ENCODE results near the gene GRIA3.

DNA sequence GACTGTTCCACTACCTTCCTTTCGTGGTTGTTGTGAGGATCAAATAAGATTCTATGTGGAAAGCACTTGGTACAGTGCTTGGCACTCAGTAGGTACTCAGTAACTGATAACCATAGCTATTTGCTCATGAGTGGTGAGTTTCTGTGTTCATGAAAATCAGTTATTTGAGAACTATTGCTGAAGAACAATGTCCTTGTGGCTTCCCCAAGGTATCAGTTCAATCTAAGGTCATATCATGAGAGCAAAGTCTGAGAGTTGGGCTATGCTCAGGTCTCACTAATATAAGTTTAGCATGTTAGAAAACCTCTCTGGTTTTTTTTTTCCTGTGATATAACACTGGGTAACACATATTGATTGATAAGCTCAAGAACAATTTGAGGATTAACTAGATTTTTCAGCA is 147.8 kb downstream of the GRIA3 start:
- TF ChIP-seq, protein P1, sequence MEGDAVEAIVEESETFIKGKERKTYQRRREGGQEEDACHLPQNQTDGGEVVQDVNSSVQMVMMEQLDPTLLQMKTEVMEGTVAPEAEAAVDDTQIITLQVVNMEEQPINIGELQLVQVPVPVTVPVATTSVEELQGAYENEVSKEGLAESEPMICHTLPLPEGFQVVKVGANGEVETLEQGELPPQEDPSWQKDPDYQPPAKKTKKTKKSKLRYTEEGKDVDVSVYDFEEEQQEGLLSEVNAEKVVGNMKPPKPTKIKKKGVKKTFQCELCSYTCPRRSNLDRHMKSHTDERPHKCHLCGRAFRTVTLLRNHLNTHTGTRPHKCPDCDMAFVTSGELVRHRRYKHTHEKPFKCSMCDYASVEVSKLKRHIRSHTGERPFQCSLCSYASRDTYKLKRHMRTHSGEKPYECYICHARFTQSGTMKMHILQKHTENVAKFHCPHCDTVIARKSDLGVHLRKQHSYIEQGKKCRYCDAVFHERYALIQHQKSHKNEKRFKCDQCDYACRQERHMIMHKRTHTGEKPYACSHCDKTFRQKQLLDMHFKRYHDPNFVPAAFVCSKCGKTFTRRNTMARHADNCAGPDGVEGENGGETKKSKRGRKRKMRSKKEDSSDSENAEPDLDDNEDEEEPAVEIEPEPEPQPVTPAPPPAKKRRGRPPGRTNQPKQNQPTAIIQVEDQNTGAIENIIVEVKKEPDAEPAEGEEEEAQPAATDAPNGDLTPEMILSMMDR (IDR thresholded peaks at IDR 0.05), result no peak
- no peak for TF ChIP-seq POLR2A (IDR thresholded peaks at IDR 0.05)
- TF ChIP-seq POLR2AphosphoS5 (IDR thresholded peaks at IDR 0.05; ENCODE audit: insufficient read depth in 1 of 2, low read depth in 1 of 2), result no peak
